HCT116 (cell line): ENCODE measurements around the gene FBXL13. TPM values are rescaled to one million over a fixed set of nuclear protein-coding genes. Genes with fewer than 3 reads are reported as not detected.
A peak's percentile ranks its signal among the peaks of the same experiment; 100 is the strongest.

Experiments
- ATAC-seq: fragments of 200-7000 bp; cut with Tn5 transposase; 2 replicates; pipeline ENCODE4 v1.9.1; 2020; ENCODE audit warnings: mild to moderate bottlenecking, moderate library complexity
- BruUV-seq: library from RNA; stranded (reverse); fragments of 400-500 nt; replicated peaks from 2 replicates; lab custom pipeline; 2021; lab: Mats Ljungman, UMichigan
- CTCF ChIA-PET: fragments of 300-600 bp; sonication (Branson Sonifier 250); formaldehyde crosslinking; loops from one replicate; lab custom pipeline; 2021; ENCODE audit warnings: antibody characterized with exemption; lab: Charles Lee
- POLR2A ChIA-PET: fragments of 300-600, 350-600 bp; sonication (Branson Sonifier 250); formaldehyde crosslinking; loops from one replicate; lab custom pipeline; 2021; ENCODE audit warnings: antibody characterized with exemption; lab: Charles Lee
- RAD21 ChIA-PET, 2 experiments: fragments of 300-600 bp; sonication (Branson Sonifier 250); formaldehyde crosslinking; loops; one replicate each; lab custom pipeline; 2023; ENCODE audit warnings: low total read pairs in 2 of 2; ENCODE audit not compliant: uncharacterized antibody in 2 of 2, unreplicated experiment in 2 of 2, low non-redundant PET in 1 of 2; lab: Charles Lee
- DNase-seq: peaks from one replicate; pipeline ENCODE4 v3.0.0-alpha.2; 2010; ENCODE audit warnings: low read depth, low spot score
- H2AFZ ChIP-seq: fragments of 200-600 bp; shearing (Covaris generic), sonication (generic); 2 replicates; pipeline ENCODE4 v1.6.1; 2017; ENCODE audit warnings: low read depth, mixed run types, mixed read lengths, antibody characterized with exemption, low read length; ENCODE audit not compliant: poor library complexity, severe bottlenecking
- H3K27ac ChIP-seq: 2 replicates; pipeline ENCODE4 v1.5.1; 2012; ENCODE audit warnings: low read depth, low read length
- H3K27me3 ChIP-seq: fragments of 200-600 bp; sonication (generic); 2 replicates; pipeline ENCODE4 v1.6.1; 2016; ENCODE audit warnings: mixed run types, low read length, mixed read lengths; ENCODE audit not compliant: insufficient read depth
- H3K36me3 ChIP-seq, 2 experiments: fragments of 200-500 bp in 1 of 2; fragments of 200-600 bp in 1 of 2; sonication (Bioruptor generic) in 1 of 2; sonication (generic) in 1 of 2; 2 replicates each; pipeline versions ENCODE4 v1.5.1 to v1.6.1; 2014 to 2016; ENCODE audit warnings: low read length in 2 of 2, inconsistent platforms in 1 of 2, mixed read lengths in 1 of 2, mixed run types in 1 of 2; ENCODE audit not compliant: insufficient read depth in 2 of 2, control insufficient read depth in 1 of 2
- H3K4me1 ChIP-seq, 2 experiments: fragments of 200-600 bp in 1 of 2; sonication (generic) in 1 of 2; 2 replicates each; pipeline versions ENCODE4 v1.5.1 to v1.6.1; 2012 to 2017; ENCODE audit warnings: low read length in 2 of 2, inconsistent platforms in 1 of 2, mild to moderate bottlenecking in 1 of 2, mixed read lengths in 1 of 2, mixed run types in 1 of 2, moderate library complexity in 1 of 2; ENCODE audit not compliant: insufficient read depth in 2 of 2, control insufficient read depth in 1 of 2
- H3K4me2 ChIP-seq: fragments of 200-600 bp; sonication (generic); 2 replicates; pipeline ENCODE4 v1.6.1; 2017; ENCODE audit warnings: mixed run types, low read length, mixed read lengths
- H3K4me3 ChIP-seq, 2 experiments: fragments of 200-600 bp in 1 of 2; sonication (generic) in 1 of 2; replicated peaks in 1 of 2; 2 replicates each; pipeline ENCODE4 v1.5.1; 2011 to 2016; ENCODE audit warnings: low read length in 2 of 2, control low read depth in 1 of 2, low read depth in 1 of 2, mild to moderate bottlenecking in 1 of 2, mixed read lengths in 1 of 2, mixed run types in 1 of 2
- H3K79me2 ChIP-seq: fragments of 200-600 bp; sonication (generic); 2 replicates; pipeline ENCODE4 v1.6.1; 2017; ENCODE audit warnings: mild to moderate bottlenecking, mixed run types, low read length, moderate library complexity, mixed read lengths; ENCODE audit not compliant: insufficient read depth
- H3K9ac ChIP-seq: fragments of 200-600 bp; sonication (generic); 2 replicates; pipeline ENCODE4 v1.6.1; 2016; ENCODE audit warnings: low read length, mixed read lengths
- H3K9me2 ChIP-seq: fragments of 200-600 bp; sonication (generic), shearing (Covaris generic); 2 replicates; pipeline ENCODE4 v1.6.1; 2017; ENCODE audit warnings: mixed run types, mild to moderate bottlenecking, moderate library complexity; ENCODE audit not compliant: insufficient read depth
- H3K9me3 ChIP-seq, 2 experiments: fragments of 200-500 bp in 1 of 2; fragments of 200-600 bp in 1 of 2; sonication (Bioruptor generic) in 1 of 2; sonication (generic) in 1 of 2; 2 replicates each; pipeline ENCODE4 v1.6.1; 2014 to 2017; ENCODE audit warnings: low read length in 2 of 2, mixed read lengths in 2 of 2, inconsistent platforms in 1 of 2, low read depth in 1 of 2, mild to moderate bottlenecking in 1 of 2, mixed run types in 1 of 2, moderate library complexity in 1 of 2; ENCODE audit not compliant: control insufficient read depth in 1 of 2, insufficient read depth in 1 of 2
- H4K20me1 ChIP-seq: fragments of 200-600 bp; sonication (generic), shearing (Covaris generic); 2 replicates; pipeline ENCODE4 v1.6.1; 2017; ENCODE audit warnings: mixed run types, mild to moderate bottlenecking, moderate library complexity; ENCODE audit not compliant: insufficient read depth
- CBX3 ChIP-seq: IDR thresholded peaks from 2 replicates; pipeline ENCODE4 v1.6.1; 2012; ENCODE audit warnings: low read depth
- FOSL1 ChIP-seq: IDR thresholded peaks from 2 replicates; pipeline ENCODE4 v1.6.1; 2012; ENCODE audit warnings: low read depth
- JUND ChIP-seq: IDR thresholded peaks from 2 replicates; pipeline ENCODE4 v1.6.1; 2012
- POLR2A ChIP-seq: IDR thresholded peaks from 2 replicates; pipeline ENCODE4 v1.7.0; 2011; ENCODE audit warnings: borderline replicate concordance; ENCODE audit not compliant: insufficient read depth, insufficient read length; ENCODE audit errors: extremely low read depth
- RAD21 ChIP-seq: IDR thresholded peaks from 2 replicates; pipeline ENCODE4 v1.6.1; 2012; ENCODE audit warnings: low read depth, mild to moderate bottlenecking
- SIN3A ChIP-seq: IDR thresholded peaks from 2 replicates; pipeline ENCODE4 v1.6.1; 2012; ENCODE audit warnings: low read depth
- TCF7L2 ChIP-seq: IDR thresholded peaks from 2 replicates; pipeline ENCODE4 v1.7.0; 2011; ENCODE audit warnings: borderline replicate concordance, inconsistent platforms; ENCODE audit not compliant: insufficient read depth, insufficient read length; ENCODE audit errors: extremely low read depth
- ZNF274 ChIP-seq: fragments of 200-500 bp; sonication (Bioruptor generic); IDR thresholded peaks from 2 replicates; pipeline ENCODE4 v1.6.1; 2014; ENCODE audit warnings: mild to moderate bottlenecking, low read depth, low read length, inconsistent platforms
- intact Hi-C: fragments of 100-400 bp; cut with micrococcal nuclease; formaldehyde crosslinking; loops from 2 replicates; pipeline ENCODE4 v1.10.0; 2022
- total RNA-seq: library from RNA; stranded (reverse); gene quantifications from one replicate; pipeline ENCODE4 v1.2.1, GENCODE V29; 2021; ENCODE audit not compliant: unreplicated experiment

FBXL13 gene
- total RNA-seq, 1 experiment from 2014 or later, result 1.0 TPM

DNA sequence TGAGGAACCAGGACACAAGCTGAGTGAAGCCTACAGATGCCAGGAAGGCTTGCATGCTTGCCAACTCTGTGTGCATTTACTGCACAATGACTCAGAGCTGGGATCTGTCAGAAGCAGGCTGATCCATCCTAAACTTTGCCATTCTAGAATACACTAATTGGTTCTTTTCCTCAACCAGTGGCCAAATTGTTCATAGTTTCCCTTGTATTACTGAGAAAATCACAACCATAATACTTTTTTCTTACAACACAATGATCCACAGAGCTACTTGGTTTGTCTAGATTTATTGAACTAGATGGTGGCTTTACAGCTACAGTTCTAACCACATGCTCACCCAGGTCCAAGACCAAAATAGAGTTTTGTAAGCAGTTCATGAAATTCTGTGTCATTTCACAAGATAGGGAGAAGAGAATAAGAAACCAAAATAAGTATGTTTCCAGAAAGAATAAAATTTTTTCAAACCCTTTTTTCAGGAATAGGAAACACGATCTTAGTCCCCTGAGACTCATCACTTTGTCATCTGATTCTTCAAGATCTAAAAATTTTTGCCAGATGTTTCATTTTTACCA, 182.8 kb downstream of the FBXL13 start:
- no peaks in the 10 kb centered on the region for H3K27me3 ChIP-seq
- H3K9me2 ChIP-seq, result no peaks in the 10 kb centered on the region
- peaks cover 0 to 11% of the 10 kb centered on the region in 2 experiments; a peak in 3 of 4 replicates for H3K4me1 ChIP-seq
- H3K36me3 ChIP-seq, result no peaks in the 10 kb centered on the region
- peak; percentile 4; the same call in 1 of the 2 replicates for TF ChIP-seq FOSL1
- no peak for TF ChIP-seq JUND
- no peak for TF ChIP-seq ZNF274
- TF ChIP-seq SIN3A, result no peak
- TF ChIP-seq TCF7L2, result no peak
- TF ChIP-seq CBX3, result no peak
- TF ChIP-seq POLR2A, result no peak
- TF ChIP-seq, all 23 proteins: peak for 1
- H4K20me1 ChIP-seq, result no peaks in the 10 kb centered on the region
- CTCF ChIA-PET, result no interaction called here
- no peak for DNase-seq
- H2AFZ ChIP-seq, result no peak overlapping the region
- no peak overlapping the region for H3K9ac ChIP-seq
- H3K9me3 ChIP-seq, result no peaks in the 10 kb centered on the region
- no TSS peak for BruUV-seq
- H3K4me3 ChIP-seq, result no peak overlapping the region
- POLR2A ChIA-PET, result no interaction called here
- RAD21 ChIA-PET, result no interaction called here
- 0 out of 2 replicates have a peak overlapping the region, but pooled peaks have one; percentile 2 for H3K4me2 ChIP-seq
- no peaks in the 10 kb centered on the region for H3K79me2 ChIP-seq
- H3K27ac ChIP-seq, result no peak overlapping the region
- intact Hi-C loops, result no loop called here
- ATAC-seq, result peak; percentile 54; the same call in 1 of the 2 replicates

DNA sequence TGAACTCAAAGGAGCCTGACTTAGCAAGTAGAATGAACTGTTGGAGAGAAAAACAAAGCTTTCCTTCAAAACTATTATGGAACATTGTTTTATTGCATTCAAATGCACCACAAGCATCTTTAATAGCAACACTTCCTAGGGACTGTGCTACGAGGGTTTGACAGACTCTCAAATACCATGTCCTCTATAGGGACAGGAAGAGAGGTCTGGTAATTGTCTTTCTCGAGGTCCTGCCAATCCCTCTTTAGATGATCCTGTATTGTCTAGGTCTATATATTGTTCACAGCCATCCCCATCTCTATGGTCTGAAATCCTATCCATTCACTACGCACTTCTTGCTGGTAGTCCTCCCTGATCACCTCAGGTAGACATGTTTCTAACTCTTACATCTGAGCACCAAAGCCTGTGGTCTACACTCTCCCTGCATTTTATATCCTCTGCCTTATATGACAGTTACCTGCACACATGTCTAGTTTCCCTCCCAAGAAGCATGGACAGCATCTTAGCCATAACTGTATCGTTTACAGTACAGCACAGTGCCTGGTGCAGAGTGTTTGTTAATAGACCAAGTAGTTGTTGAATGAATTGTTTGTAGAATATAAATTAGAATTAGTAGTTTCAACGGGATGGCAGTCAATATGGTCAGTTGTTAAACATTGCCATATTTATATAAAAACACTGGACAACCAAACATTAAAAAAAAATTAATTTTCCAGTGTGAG, 183.5 kb downstream of the FBXL13 start:
- ChIA-PET CTCF (no interaction called here), RAD21 (no interaction called here), POLR2A (no interaction called here)
- DNase-seq (no peak), ATAC-seq (no peak)
- BruUV-seq, result no TSS peak
- H3K9ac ChIP-seq, result no peak overlapping the region
- no peaks in the 10 kb centered on the region for H3K9me2 ChIP-seq
- H3K27me3 ChIP-seq, result no peaks in the 10 kb centered on the region
- intact Hi-C loops, result no loop called here
- H3K36me3 ChIP-seq, result no peaks in the 10 kb centered on the region
- H4K20me1 ChIP-seq, result no peaks in the 10 kb centered on the region
- no peak overlapping the region for H3K4me2 ChIP-seq
- H2AFZ ChIP-seq, result no peak overlapping the region
- H3K4me1 ChIP-seq, result peaks cover 0 to 11% of the 10 kb centered on the region in 2 experiments; a peak in 3 of 4 replicates
- no peaks in the 10 kb centered on the region for H3K79me2 ChIP-seq
- no peak overlapping the region for H3K27ac ChIP-seq
- H3K9me3 ChIP-seq, result no peaks in the 10 kb centered on the region
- no peak for TF ChIP-seq RAD21
- TF ChIP-seq POLR2A, result no peak
- H3K4me3 ChIP-seq, result no peak overlapping the region
